Retinal pigment epithelial cell (primary cell): Measurements from ENCODE around the gene GAGE12G.

ENCODE experiments used
- DNase-seq: peaks from one replicate; pipeline ENCODE4 v3.0.0-alpha.2; 2010; ENCODE audit warnings: low read depth
- H3K4me3 ChIP-seq: 2 replicates; pipeline ENCODE4 v1.5.1; 2011; ENCODE audit warnings: mild to moderate bottlenecking, low read length, control low read depth, moderate library complexity
- TF ChIP-seq, protein P1 (sequence below): conservative IDR thresholded peaks from 2 replicates; pipeline ENCODE4 v1.5.1; 2011; ENCODE audit warnings: low read depth, low read length, control low read depth, inconsistent platforms

Gene GAGE12G

DNA sequence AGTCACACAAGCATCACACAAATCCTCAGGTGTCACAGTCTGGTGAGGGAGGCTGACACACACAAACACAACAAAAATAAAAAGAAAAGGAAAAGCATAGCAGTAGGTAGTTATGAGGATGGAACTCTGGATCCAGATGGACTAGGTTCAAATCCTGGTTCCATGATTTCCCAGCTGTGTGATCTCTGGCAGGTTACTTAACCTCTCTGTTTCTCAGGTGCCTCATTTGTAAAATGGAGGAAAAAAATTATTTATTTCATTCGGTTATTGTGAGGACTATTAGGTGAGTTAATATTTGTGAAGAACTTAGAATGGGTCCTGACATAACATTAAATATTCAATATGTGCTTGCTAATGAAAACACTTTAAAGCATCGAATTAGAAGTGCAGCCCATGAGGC, 48.4 kb downstream of the GAGE12G start:
- TF ChIP-seq, protein P1, sequence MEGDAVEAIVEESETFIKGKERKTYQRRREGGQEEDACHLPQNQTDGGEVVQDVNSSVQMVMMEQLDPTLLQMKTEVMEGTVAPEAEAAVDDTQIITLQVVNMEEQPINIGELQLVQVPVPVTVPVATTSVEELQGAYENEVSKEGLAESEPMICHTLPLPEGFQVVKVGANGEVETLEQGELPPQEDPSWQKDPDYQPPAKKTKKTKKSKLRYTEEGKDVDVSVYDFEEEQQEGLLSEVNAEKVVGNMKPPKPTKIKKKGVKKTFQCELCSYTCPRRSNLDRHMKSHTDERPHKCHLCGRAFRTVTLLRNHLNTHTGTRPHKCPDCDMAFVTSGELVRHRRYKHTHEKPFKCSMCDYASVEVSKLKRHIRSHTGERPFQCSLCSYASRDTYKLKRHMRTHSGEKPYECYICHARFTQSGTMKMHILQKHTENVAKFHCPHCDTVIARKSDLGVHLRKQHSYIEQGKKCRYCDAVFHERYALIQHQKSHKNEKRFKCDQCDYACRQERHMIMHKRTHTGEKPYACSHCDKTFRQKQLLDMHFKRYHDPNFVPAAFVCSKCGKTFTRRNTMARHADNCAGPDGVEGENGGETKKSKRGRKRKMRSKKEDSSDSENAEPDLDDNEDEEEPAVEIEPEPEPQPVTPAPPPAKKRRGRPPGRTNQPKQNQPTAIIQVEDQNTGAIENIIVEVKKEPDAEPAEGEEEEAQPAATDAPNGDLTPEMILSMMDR: no peak
- H3K4me3 ChIP-seq: no peak overlapping the region
- no peak for DNase-seq
